ENCODE measurements around the gene OLIG2.

Gene OLIG2

DNA sequence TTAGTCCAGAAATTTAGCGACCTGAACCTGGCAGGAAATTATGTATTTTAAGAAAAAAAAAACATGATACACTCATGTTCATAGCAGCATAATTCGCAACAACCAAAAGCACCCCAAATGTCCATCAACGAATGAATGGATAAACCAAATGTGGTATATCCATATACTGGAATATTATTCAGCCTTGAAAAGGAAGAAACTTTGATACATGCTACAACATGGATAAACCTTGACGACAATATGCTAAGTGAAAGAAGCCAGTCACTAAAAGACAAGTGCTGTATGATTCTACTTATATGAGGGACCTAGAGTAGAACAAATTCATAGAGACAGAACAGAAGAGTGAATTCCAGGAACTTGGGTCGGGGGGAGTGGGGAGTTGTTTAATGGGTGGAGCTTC is 43.5 kb downstream of the OLIG2 start:
- DNase-seq = no peak

DNA sequence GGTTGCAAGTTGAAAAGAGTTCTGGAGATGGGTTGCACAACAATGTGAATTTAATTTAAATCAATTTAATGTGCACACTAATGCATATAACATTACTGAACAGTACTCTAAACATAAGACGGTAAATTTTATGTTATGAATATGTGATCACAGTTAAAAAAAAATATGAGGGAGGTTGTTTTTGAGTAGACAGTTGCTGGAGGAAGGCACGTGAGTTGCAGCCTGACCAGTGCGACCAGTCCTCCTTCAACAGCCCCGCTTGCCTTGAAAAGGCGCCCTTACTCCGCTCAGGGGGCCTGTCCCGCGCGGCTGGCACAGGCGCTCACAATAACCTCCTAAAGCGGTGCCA is 43.9 kb downstream of the OLIG2 start:
- no peak for DNase-seq

DNA sequence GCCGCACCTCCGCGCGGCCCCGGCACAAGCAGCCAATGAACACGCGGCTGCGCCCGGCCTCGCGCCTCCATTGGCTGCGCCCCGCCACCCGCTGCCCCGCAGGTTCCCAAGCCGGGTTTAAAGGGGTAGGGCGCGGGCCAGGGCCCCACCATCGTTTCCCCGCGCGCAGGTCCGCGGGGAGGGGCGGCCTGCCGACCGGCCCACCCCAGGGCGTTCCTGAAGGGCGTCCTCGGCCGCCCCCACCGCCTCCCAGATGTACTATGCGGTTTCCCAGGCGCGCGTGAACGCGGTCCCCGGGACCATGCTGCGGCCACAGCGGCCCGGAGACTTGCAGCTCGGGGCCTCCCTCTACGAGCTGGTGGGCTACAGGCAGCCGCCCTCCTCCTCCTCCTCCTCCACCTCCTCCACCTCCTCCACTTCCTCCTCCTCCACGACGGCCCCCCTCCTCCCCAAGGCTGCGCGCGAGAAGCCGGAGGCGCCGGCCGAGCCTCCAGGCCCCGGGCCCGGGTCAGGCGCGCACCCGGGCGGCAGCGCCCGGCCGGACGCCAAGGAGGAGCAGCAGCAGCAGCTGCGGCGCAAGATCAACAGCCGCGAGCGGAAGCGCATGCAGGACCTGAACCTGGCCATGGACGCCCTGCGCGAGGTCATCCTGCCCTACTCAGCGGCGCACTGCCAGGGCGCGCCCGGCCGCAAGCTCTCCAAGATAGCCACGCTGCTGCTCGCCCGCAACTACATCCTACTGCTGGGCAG is 44.4 kb downstream of the OLIG2 start, which contains the start of gene OLIG1:
Gene OLIG1 (plus strand): TSS at position 148 of the 750 bp plus-strand sequence. CDS start 106 bp downstream, at position 254.
- DNase-seq = no peak

- no peak for DNase-seq
These were observed 44.9 kb downstream of the OLIG2 start for GRCh38 chr21:33070744-33070997.

GRCh38 chr21:33070998-33071769 is 45.4 kb downstream of the OLIG2 start:
- DNase-seq = no peak

- no peak for DNase-seq
These were observed 46.1 kb downstream of the OLIG2 start for GRCh38 chr21:33071770-33072306.

DNA sequence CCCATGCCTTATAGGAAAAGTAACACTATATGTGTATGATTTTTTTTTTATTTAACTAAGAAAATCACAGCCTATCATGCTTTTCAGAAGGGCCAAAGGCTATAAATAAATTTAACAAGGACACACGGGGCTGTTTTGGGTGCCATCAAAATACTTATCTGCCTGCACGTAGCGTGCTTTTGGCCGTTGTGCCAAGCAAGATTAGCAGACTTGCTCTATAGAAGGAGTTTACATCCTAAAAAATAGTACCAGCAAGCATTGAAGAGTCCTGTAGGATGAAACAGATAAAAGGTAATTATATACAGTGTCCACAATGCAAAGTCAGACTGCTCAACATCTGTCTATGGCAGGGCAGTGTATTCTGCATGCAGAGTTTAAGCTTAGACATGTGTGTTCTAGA is 47.9 kb downstream of the OLIG2 start:
- DNase-seq = no peak

GRCh38 chr21:33075128-33075527 is 49.4 kb downstream of the OLIG2 start:
- no peak for DNase-seq

- DNase-seq = no peak
These were observed 50.0 kb downstream of the OLIG2 start for GRCh38 chr21:33075596-33076195.

DNA sequence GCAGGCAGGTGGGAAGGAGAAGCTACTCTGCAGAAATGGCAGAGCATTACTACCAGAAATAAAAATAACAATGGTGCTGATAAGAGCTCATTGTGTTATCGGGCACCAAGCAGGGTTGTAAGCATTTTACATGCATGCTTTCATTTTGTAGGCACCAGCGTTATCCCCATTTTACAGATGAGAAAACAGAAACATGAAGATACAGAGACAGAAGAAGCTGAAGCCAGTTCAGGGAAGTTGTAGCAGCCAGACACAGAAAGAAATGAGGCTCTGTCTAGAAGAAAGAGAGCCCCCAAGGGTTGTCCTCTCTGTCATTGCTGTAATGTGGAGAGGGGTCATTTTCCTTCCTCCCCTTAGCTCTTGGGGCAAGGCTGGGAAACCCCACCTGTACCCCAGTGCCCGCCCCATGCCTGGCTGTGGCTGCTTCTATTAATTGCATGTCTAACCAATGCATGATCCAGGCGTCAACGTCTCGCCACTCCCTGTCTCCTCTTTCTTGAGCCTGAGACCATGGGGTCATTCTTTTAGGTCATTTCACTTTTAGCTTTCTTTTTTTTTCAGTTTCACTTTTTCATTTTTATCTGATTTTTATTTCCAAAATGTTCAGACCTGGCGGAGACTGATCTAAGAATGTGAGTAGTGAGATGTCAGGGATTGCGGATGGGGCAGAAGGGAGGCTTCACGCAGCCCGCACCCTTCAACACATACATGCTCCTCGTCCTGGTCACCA is 51.0 kb downstream of the OLIG2 start:
- no peak for DNase-seq

Measured in GOT3 (cell line).